Fibroblast of lung (primary cell): ENCODE data around the gene RAB6A. TPM values are rescaled to one million over a fixed set of nuclear protein-coding genes. Genes with fewer than 3 reads are reported as not detected.

Experiments used
- DNase-seq, 2 donors: peaks; one replicate each; pipeline versions ENCODE4 v3.0.0 to v3.0.0-alpha.2; 2010; ENCODE audit warnings: low read depth in 2 of 2
- H2AFZ ChIP-seq: 2 replicates; pipeline ENCODE4 v1.5.1; 2012; ENCODE audit warnings: low read length, control low read depth, inconsistent platforms
- H3K27ac ChIP-seq: 2 replicates; pipeline ENCODE4 v1.5.1; 2011; ENCODE audit warnings: low read length, control low read depth; ENCODE audit not compliant: insufficient read depth
- H3K27me3 ChIP-seq: 2 replicates; pipeline ENCODE4 v1.5.1; 2011; ENCODE audit warnings: mild to moderate bottlenecking, low read length; ENCODE audit not compliant: control insufficient read depth, insufficient read depth
- H3K36me3 ChIP-seq: 2 replicates; pipeline ENCODE4 v1.5.1; 2011; ENCODE audit warnings: low read length; ENCODE audit not compliant: control insufficient read depth, insufficient read depth
- H3K4me1 ChIP-seq: 2 replicates; pipeline ENCODE4 v1.5.1; 2011; ENCODE audit warnings: low read length; ENCODE audit not compliant: control insufficient read depth, insufficient read depth; ENCODE audit errors: extremely low read depth
- H3K4me2 ChIP-seq: 2 replicates; pipeline ENCODE4 v1.5.1; 2011; ENCODE audit warnings: low read length, control low read depth; ENCODE audit not compliant: insufficient read depth; ENCODE audit errors: extremely low read depth
- H3K4me3 ChIP-seq, 4 experiments: fragments of 200-600 bp in 1 of 4; sonication (generic) in 1 of 4; replicated peaks in 1 of 4; 2 replicates each; pipeline ENCODE4 v1.5.1; 2011 to 2016; ENCODE audit warnings: low read length in 4 of 4, low read depth in 3 of 4, mild to moderate bottlenecking in 3 of 4, control low read depth in 2 of 4, inconsistent platforms in 1 of 4, mixed read lengths in 1 of 4; ENCODE audit not compliant: insufficient read depth in 1 of 4; ENCODE audit errors: control extremely low read depth in 1 of 4
- H3K79me2 ChIP-seq: 2 replicates; pipeline ENCODE4 v1.5.1; 2012; ENCODE audit warnings: mild to moderate bottlenecking, low read length, inconsistent platforms; ENCODE audit not compliant: control insufficient read depth, insufficient read depth
- H3K9ac ChIP-seq: 2 replicates; pipeline ENCODE4 v1.5.1; 2011; ENCODE audit warnings: mild to moderate bottlenecking, low read length, control low read depth; ENCODE audit not compliant: insufficient read depth
- H3K9me3 ChIP-seq: 2 replicates; pipeline ENCODE4 v1.5.1; 2012; ENCODE audit warnings: low read depth, low read length; ENCODE audit not compliant: control insufficient read depth, insufficient read depth
- H4K20me1 ChIP-seq: 2 replicates; pipeline ENCODE4 v1.5.1; 2011; ENCODE audit warnings: low read length; ENCODE audit not compliant: control insufficient read depth, insufficient read depth; ENCODE audit errors: extremely low read depth
- EZH2 ChIP-seq: IDR thresholded peaks from 2 replicates; pipeline ENCODE4 v1.5.1; 2012; ENCODE audit warnings: low read length, control low read depth, mild to moderate bottlenecking; ENCODE audit errors: missing control alignments
- polyA plus RNA-seq, 2 donors: library from polyadenylated mRNA; depleted of rRNA in 1 of 2; stranded (reverse) in 1 of 2; unstranded in 1 of 2; fragments of >200 nt; gene quantifications; 2 replicates each; pipeline ENCODE4 v1.2.1, GENCODE V29; 2011 to 2012; ENCODE audit warnings: missing spikeins in 1 of 2
- total RNA-seq: library from RNA; depleted of rRNA; stranded (reverse); fragments of >200 nt; gene quantifications from 2 replicates; pipeline ENCODE4 v1.2.1, GENCODE V29; 2014
- TF ChIP-seq, protein P1 (sequence below), 2 donors: IDR thresholded peaks in 1 of 2; conservative IDR thresholded peaks in 1 of 2; 1 replicate in 1 of 2; 2 replicates in 1 of 2; pipeline ENCODE4 v1.5.1; 2011 to 2012; ENCODE audit warnings: low read length in 2 of 2, control low read depth in 1 of 2, inconsistent platforms in 1 of 2, low read depth in 1 of 2, mild to moderate bottlenecking in 1 of 2

Gene RAB6A
- total and polyA plus RNA-seq, 2 donors (not counting 1 experiment from before 2014, with no cell fraction given): 103 to 255 TPM

DNA sequence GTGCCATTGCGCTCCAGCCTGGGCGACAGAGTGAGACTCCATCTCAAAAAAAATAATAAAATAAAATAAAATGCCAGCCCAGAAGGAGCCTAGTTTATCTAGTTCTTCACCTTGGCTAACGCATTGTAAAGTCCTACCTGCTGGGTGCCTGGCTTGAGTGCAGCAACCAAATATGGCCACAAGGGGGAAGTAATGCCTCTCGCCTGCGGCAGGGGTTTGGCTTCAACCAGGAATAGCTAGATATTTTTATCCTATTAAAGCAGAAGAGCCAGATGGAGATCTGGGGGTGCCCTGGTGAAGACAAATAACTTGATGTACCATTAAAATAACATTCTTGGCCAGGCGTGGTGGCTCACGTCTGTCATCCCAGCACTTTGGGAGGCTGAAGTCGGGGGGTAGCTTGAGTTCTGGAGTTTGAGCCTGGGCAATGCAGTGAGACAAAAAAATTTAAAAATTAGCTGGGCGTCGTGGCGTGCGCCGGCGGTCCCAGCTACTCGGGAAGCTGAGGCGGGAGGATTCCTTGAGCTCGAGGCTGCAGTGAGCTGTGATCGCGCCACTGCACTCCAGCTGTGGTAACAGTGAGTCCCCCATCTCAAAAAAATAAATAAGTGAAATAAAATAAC is 135.1 kb downstream of the RAB6A start:
- Histone ChIP-seq H3K27me3 (peaks cover 9% of the 10 kb centered on the region), H3K36me3 (no peaks in the 10 kb centered on the region), H3K4me3 (peak overlapping the region in 2 of 4 experiments; percentile 28 to 31), H3K27ac (no peak overlapping the region), H3K4me1 (no peaks in the 10 kb centered on the region), H3K9me3 (no peaks in the 10 kb centered on the region), H2AFZ (peak overlapping the region; percentile 30), H3K4me2 (peak overlapping the region; percentile 61), H4K20me1 (no peaks in the 10 kb centered on the region), H3K9ac (no peak overlapping the region), H3K79me2 (no peaks in the 10 kb centered on the region)
- TF ChIP-seq, protein P1, sequence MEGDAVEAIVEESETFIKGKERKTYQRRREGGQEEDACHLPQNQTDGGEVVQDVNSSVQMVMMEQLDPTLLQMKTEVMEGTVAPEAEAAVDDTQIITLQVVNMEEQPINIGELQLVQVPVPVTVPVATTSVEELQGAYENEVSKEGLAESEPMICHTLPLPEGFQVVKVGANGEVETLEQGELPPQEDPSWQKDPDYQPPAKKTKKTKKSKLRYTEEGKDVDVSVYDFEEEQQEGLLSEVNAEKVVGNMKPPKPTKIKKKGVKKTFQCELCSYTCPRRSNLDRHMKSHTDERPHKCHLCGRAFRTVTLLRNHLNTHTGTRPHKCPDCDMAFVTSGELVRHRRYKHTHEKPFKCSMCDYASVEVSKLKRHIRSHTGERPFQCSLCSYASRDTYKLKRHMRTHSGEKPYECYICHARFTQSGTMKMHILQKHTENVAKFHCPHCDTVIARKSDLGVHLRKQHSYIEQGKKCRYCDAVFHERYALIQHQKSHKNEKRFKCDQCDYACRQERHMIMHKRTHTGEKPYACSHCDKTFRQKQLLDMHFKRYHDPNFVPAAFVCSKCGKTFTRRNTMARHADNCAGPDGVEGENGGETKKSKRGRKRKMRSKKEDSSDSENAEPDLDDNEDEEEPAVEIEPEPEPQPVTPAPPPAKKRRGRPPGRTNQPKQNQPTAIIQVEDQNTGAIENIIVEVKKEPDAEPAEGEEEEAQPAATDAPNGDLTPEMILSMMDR (conservative IDR thresholded peaks at IDR 0.05 in 1 of 2, IDR thresholded peaks at IDR 0.05 in 1 of 2; ENCODE audit: low read depth in 1 of 2, low read length in 2 of 2): peak; percentile 83 to 96
- TF ChIP-seq EZH2: no peak
- peak; percentile 51 to 65 for DNase-seq

Other genes with a start within 250 kb of the RAB6A start
- 15.4 and 23.8 TPM in 2 replicates for gene FAM168A, start 163.0 kb downstream of the RAB6A start, total RNA-seq
- gene FAM168A, start 163.0 kb downstream of the RAB6A start, polyA plus RNA-seq: 16.3 and 17.8 TPM in 2 replicates
- 0.77 and 2.5 TPM in 2 replicates for gene PLEKHB1, start 114.5 kb downstream of the RAB6A start, total RNA-seq
- 0.37 and 0.41 TPM in 2 replicates for gene PLEKHB1, start 114.5 kb downstream of the RAB6A start, polyA plus RNA-seq
- 25.4 and 32.9 TPM in 2 replicates for gene MRPL48, start 26.8 kb upstream of the RAB6A start, total RNA-seq
- 46.2 and 46.3 TPM in 2 replicates for gene MRPL48, start 26.8 kb upstream of the RAB6A start, polyA plus RNA-seq
- 64.7 TPM in 2 replicates for gene COA4, start 115.8 kb upstream of the RAB6A start, total RNA-seq
- 56.2 and 74.0 TPM in 2 replicates for gene COA4, start 115.8 kb upstream of the RAB6A start, polyA plus RNA-seq
- 9.2 TPM in 2 replicates for gene PAAF1, start 115.9 kb upstream of the RAB6A start, total RNA-seq
- 17.5 and 20.0 TPM in 2 replicates for gene PAAF1, start 115.9 kb upstream of the RAB6A start, polyA plus RNA-seq
- gene DNAJB13, start 190.0 kb upstream of the RAB6A start, total RNA-seq: 0.17 TPM in 1 of 2 replicates, not detected in the other
- gene DNAJB13, start 190.0 kb upstream of the RAB6A start, polyA plus RNA-seq: 0.10 TPM in 1 of 2 replicates, not detected in the other
- gene UCP2, start 221.8 kb upstream of the RAB6A start, total RNA-seq: 0.77 and 4.8 TPM in 2 replicates
- gene UCP2, start 221.8 kb upstream of the RAB6A start, polyA plus RNA-seq: 10.7 and 11.5 TPM in 2 replicates
- gene UCP3, start 248.0 kb upstream of the RAB6A start, total RNA-seq: 0.26 and 0.33 TPM in 2 replicates
- 0.11 and 0.18 TPM in 2 replicates for gene UCP3, start 248.0 kb upstream of the RAB6A start, polyA plus RNA-seq